Neuronal stem cell (in vitro differentiated cells): ENCODE measurements around the gene CBX4. TPM values are rescaled to one million over a fixed set of nuclear protein-coding genes. Genes with fewer than 3 reads are reported as not detected.
A peak's percentile ranks its signal among the peaks of the same experiment; 100 is the strongest.

Source experiments
- DNase-seq: peaks from one replicate; pipeline ENCODE4 v3.0.0-alpha.2; 2013; ENCODE audit warnings: low spot score
- H2AFZ ChIP-seq: one replicate; pipeline ENCODE4 v1.6.1; 2013; ENCODE audit warnings: mild to moderate bottlenecking, low read length, inconsistent platforms
- H2AK5ac ChIP-seq: 2 replicates; pipeline ENCODE4 v1.6.1; 2013; ENCODE audit warnings: low read depth, mild to moderate bottlenecking, inconsistent platforms, low read length, moderate library complexity, mixed read lengths
- H2BK120ac ChIP-seq: 2 replicates; pipeline ENCODE4 v1.6.1; 2013; ENCODE audit warnings: low read depth, mild to moderate bottlenecking, inconsistent platforms, low read length, moderate library complexity, mixed read lengths
- H2BK12ac ChIP-seq: one replicate; pipeline ENCODE4 v1.6.1; 2013; ENCODE audit warnings: low read length, inconsistent platforms
- H2BK15ac ChIP-seq: 2 replicates; pipeline ENCODE4 v1.6.1; 2013; ENCODE audit warnings: mild to moderate bottlenecking, low read length, inconsistent platforms, mixed read lengths
- H2BK5ac ChIP-seq: one replicate; pipeline ENCODE4 v1.6.1; 2013; ENCODE audit warnings: inconsistent platforms, mild to moderate bottlenecking, low read length, moderate library complexity
- H3K14ac ChIP-seq: one replicate; pipeline ENCODE4 v1.6.1; 2013; ENCODE audit warnings: low read length, inconsistent platforms
- H3K18ac ChIP-seq: 2 replicates; pipeline ENCODE4 v1.6.1; 2013; ENCODE audit warnings: low read length, inconsistent platforms
- H3K23ac ChIP-seq: 2 replicates; pipeline ENCODE4 v1.6.1; 2013; ENCODE audit warnings: low read depth, mild to moderate bottlenecking, mixed read lengths, low read length, inconsistent platforms; ENCODE audit not compliant: poor library complexity
- H3K27ac ChIP-seq: replicated peaks from 3 replicates; pipeline ENCODE4 v1.5.1; 2013; ENCODE audit warnings: low read length, inconsistent platforms
- H3K27me3 ChIP-seq, 3 experiments: 2 replicates each; pipeline ENCODE4 v1.6.1; 2013; ENCODE audit warnings: low read length in 3 of 3, mild to moderate bottlenecking in 2 of 3, inconsistent platforms in 1 of 3, low read depth in 1 of 3, mixed read lengths in 1 of 3, moderate library complexity in 1 of 3; ENCODE audit not compliant: control insufficient read depth in 3 of 3, insufficient read depth in 3 of 3
- H3K36me3 ChIP-seq, 2 donors: replicated peaks in 1 of 2; 2 replicates each; pipeline ENCODE4 v1.6.1; 2013; ENCODE audit warnings: low read length in 2 of 2; ENCODE audit not compliant: control insufficient read depth in 2 of 2, insufficient read depth in 2 of 2
- H3K4ac ChIP-seq: 2 replicates; pipeline ENCODE4 v1.6.1; 2013; ENCODE audit warnings: inconsistent platforms, mild to moderate bottlenecking, low read length, moderate library complexity
- H3K4me1 ChIP-seq, 2 donors: 1 replicate in 1 of 2; 2 replicates in 1 of 2; pipeline ENCODE4 v1.6.1; 2013; ENCODE audit warnings: low read length in 2 of 2, low read depth in 1 of 2; ENCODE audit not compliant: control insufficient read depth in 2 of 2, insufficient read depth in 1 of 2
- H3K4me2 ChIP-seq: one replicate; pipeline ENCODE4 v1.6.1; 2013; ENCODE audit warnings: mild to moderate bottlenecking, low read length, inconsistent platforms; ENCODE audit not compliant: insufficient read depth, poor library complexity, severe bottlenecking
- H3K4me3 ChIP-seq, 2 donors: 2 replicates each; pipeline ENCODE4 v1.5.1; 2013; ENCODE audit warnings: low read length in 2 of 2, mild to moderate bottlenecking in 2 of 2, inconsistent platforms in 1 of 2, moderate library complexity in 1 of 2
- H3K79me1 ChIP-seq: one replicate; pipeline ENCODE4 v1.6.1; 2013; ENCODE audit warnings: low read depth, mild to moderate bottlenecking, inconsistent platforms, low read length, moderate library complexity
- H3K9ac ChIP-seq: one replicate; pipeline ENCODE4 v1.6.1; 2013; ENCODE audit warnings: mild to moderate bottlenecking, low read depth, low read length, inconsistent platforms; ENCODE audit not compliant: poor library complexity
- H3K9me3 ChIP-seq, 2 donors: replicated peaks in 1 of 2; 2 replicates each; pipeline versions ENCODE3 to v1.6.1; 2013; ENCODE audit warnings: low read length in 2 of 2, mild to moderate bottlenecking in 2 of 2, inconsistent platforms in 1 of 2, low read depth in 1 of 2, mixed read lengths in 1 of 2, moderate library complexity in 1 of 2; ENCODE audit not compliant: control insufficient read depth in 2 of 2, insufficient read depth in 1 of 2
- H4K8ac ChIP-seq: one replicate; pipeline ENCODE4 v1.6.1; 2013; ENCODE audit warnings: low read depth, mild to moderate bottlenecking, inconsistent platforms, low read length, moderate library complexity
- H4K91ac ChIP-seq: one replicate; pipeline ENCODE4 v1.6.1; 2013; ENCODE audit warnings: low read length, low read depth, mild to moderate bottlenecking, inconsistent platforms; ENCODE audit not compliant: poor library complexity
- WGBS, 2 donors: extraction: QIAGEN DNeasy Blood & Tissue Kit; methylation state at CpG; one replicate each; pipeline ENCODE4 v1.1.7; 2013; ENCODE audit warnings: missing lambda C conversion rate in 2 of 2, mixed read lengths in 1 of 2; ENCODE audit not compliant: insufficient read length in 2 of 2, insufficient replicate concordance in 1 of 2; ENCODE audit errors: extremely low coverage in 2 of 2; 5-methylcytosine and 5-hydroxymethylcytosine counted together
- polyA plus RNA-seq, 2 experiments: library from polyadenylated mRNA; stranded (reverse); fragments of 200-250 nt; gene quantifications; one replicate each; pipeline ENCODE4 v1.2.3, GENCODE V29; 2013

The CBX4 gene
- polyA plus RNA-seq (2013, experiment 1 of 2): 10.0 TPM
- polyA plus RNA-seq (2013, experiment 2 of 2): 10.0 TPM

DNA sequence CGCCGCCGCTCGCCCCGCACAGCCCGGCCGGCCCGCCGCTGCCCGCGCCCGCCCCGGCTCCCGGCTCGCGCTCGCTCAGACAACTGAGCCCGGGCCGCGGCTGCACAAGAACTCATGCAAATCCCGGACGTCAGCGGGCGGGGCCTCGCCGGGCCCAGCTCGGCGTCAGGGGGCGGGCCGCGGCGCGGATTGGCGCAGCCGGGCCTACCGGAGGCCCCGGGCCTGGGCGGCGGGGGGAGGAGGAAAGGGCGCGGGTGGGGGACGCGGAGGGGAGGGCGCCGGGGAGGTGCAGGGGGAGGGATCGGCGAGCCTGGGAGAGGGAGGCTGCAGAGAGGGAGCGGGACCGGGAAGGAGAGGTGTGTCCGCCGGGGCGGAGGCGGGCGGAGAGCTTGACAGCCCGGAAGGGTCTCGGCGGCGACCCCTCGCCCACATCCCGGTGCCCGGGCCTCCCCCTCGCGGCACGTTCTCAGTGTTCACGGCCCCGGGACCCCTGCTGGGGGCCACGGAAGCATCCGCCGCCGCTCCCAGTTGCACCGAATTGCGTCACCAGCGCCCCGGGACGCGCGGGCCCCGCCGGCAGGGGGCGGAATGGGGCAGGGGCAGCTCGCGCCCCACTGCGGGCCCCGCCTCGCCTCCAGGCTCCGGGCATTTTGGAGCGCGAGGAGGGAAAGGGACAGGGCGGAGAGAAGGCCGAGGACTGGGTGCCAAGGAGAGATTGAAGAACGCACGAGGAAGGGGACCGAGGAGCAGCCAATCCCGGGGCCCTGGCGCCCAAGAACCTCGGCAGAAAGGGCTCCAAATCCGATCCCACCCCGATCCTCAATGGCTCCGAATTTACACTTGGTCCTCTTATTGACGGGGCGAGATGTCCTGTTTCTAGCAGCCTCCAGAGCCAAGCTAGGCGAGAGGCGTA lies at the start of gene CBX4:
CBX4 (minus strand) TSS at position 85 of the 913 bp plus-strand sequence. CDS start 189 bp downstream, outside the sequence.
- peak within 1 kb of the TSS; percentile 72 for H3K9ac ChIP-seq
- peak within 1 kb of the TSS; percentile 70 to 86 for H3K4me3 ChIP-seq
- peak within 1 kb of the TSS; percentile 88 for H3K27ac ChIP-seq
- peak within 1 kb of the TSS; percentile 98 for H2AK5ac ChIP-seq
- H2BK5ac ChIP-seq: peak within 1 kb of the TSS; percentile 90
- no peak within 1 kb of the TSS for H4K91ac ChIP-seq
- H2BK120ac ChIP-seq: peak within 1 kb of the TSS; percentile 61
- peaks cover 3% of the 10 kb centered on the region for H3K79me1 ChIP-seq
- H2BK15ac ChIP-seq: peak within 1 kb of the TSS; percentile 99
- H4K8ac ChIP-seq: no peak within 1 kb of the TSS
- H3K4me1 ChIP-seq: peaks cover 31 to 44% of the 10 kb centered on the region in 2 donors
- H3K9me3 ChIP-seq: peaks cover 0 to 3% of the 10 kb centered on the region in 2 donors
- H3K23ac ChIP-seq: peak within 1 kb of the TSS; percentile 85
- H3K18ac ChIP-seq: peak within 1 kb of the TSS; percentile 87
- no peak within 1 kb of the TSS for H3K4ac ChIP-seq
- H2AFZ ChIP-seq: peak within 1 kb of the TSS; percentile 89
- no CpG with 5 or more reads among the region's 103 CpGs for WGBS, 2 donors
- peak within 1 kb of the TSS; percentile 41 for H2BK12ac ChIP-seq
- peaks cover 41 to 80% (median 46%) of the 10 kb centered on the region in 3 experiments for H3K27me3 ChIP-seq
- peak; percentile 88 for DNase-seq
- H3K14ac ChIP-seq: peak within 1 kb of the TSS; percentile 75
- peaks cover 0 to 32% of the 10 kb centered on the region in 2 donors for H3K36me3 ChIP-seq
- peak within 1 kb of the TSS; percentile 95 for H3K4me2 ChIP-seq

GRCh38 chr17:79888009-79888540 lies 48.8 kb upstream of the CBX4 start:
- Histone ChIP-seq H2BK12ac (no peak overlapping the region), H3K36me3 (no peaks in the 10 kb centered on the region), H3K27me3 (peaks cover 0 to 26% (median 0%) of the 10 kb centered on the region in 3 experiments), H4K91ac (no peak overlapping the region), H2BK5ac (no peak overlapping the region), H4K8ac (no peak overlapping the region), H3K23ac (no peak overlapping the region), H2BK120ac (no peak overlapping the region), H3K79me1 (no peaks in the 10 kb centered on the region), H3K4me1 (peaks cover 0 to 2% of the 10 kb centered on the region in 2 donors), H3K27ac (no peak overlapping the region), H3K14ac (no peak overlapping the region), H2BK15ac (no peak overlapping the region), H3K4me2 (no peak overlapping the region), H3K4me3 (no peak overlapping the region), H3K4ac (no peak overlapping the region), H3K9ac (no peak overlapping the region), H3K9me3 (no peaks in the 10 kb centered on the region), H2AK5ac (no peak overlapping the region), H2AFZ (no peak overlapping the region), H3K18ac (no peak overlapping the region)
- no CpG with 5 or more reads among the region's 17 CpGs for WGBS, 2 donors
- no peak for DNase-seq

GRCh38 chr17:79887451-79887991 lies 48.3 kb upstream of the CBX4 start:
- Histone ChIP-seq H3K9ac (no peak overlapping the region), H4K8ac (no peak overlapping the region), H2BK5ac (no peak overlapping the region), H4K91ac (no peak overlapping the region), H2AFZ (no peak overlapping the region), H2BK12ac (no peak overlapping the region), H2BK15ac (no peak overlapping the region), H2AK5ac (no peak overlapping the region), H3K36me3 (no peaks in the 10 kb centered on the region), H2BK120ac (no peak overlapping the region), H3K14ac (peak overlapping the region; percentile 41), H3K18ac (no peak overlapping the region), H3K23ac (no peak overlapping the region), H3K79me1 (no peaks in the 10 kb centered on the region), H3K4me1 (peaks cover 0 to 2% of the 10 kb centered on the region in 2 donors), H3K9me3 (no peaks in the 10 kb centered on the region), H3K4me3 (no peak overlapping the region), H3K4ac (no peak overlapping the region), H3K27me3 (peaks cover 0 to 26% (median 0%) of the 10 kb centered on the region in 3 experiments), H3K27ac (no peak overlapping the region), H3K4me2 (no peak overlapping the region)
- no CpG with 5 or more reads among the region's 14 CpGs for WGBS, 2 donors
- no peak for DNase-seq

DNA sequence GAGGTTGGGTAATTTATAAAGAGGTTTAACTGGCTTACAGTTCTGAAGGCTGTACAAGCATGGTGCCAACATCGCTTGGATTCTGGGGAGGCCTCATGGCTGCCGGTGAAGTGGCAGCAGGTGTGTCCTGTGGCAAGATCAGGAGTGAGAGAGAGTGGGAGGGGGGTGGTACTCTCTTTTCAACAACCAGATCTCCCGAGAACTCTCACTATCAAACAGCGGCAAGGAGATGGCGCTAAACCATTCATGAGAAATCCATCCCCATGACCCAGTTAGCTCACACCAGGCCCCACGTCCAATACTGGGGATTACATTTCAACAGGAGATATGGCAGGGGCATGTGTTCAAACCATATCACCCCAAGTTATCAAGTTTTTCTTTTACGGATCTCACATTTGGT lies 44.0 kb upstream of the CBX4 start:
- no peak overlapping the region for H2BK120ac ChIP-seq
- no peak overlapping the region for H3K14ac ChIP-seq
- H3K79me1 ChIP-seq: no peaks in the 10 kb centered on the region
- WGBS, 2 donors: no CpG with 5 or more reads among the region's 7 CpGs
- no peak overlapping the region for H4K91ac ChIP-seq
- H2BK12ac ChIP-seq: no peak overlapping the region
- no peak overlapping the region for H2AFZ ChIP-seq
- no peaks in the 10 kb centered on the region for H3K4me1 ChIP-seq
- no peak overlapping the region for H2BK15ac ChIP-seq
- no peak overlapping the region for H3K4me3 ChIP-seq
- H3K9ac ChIP-seq: no peak overlapping the region
- H2BK5ac ChIP-seq: no peak overlapping the region
- no peak overlapping the region for H2AK5ac ChIP-seq
- H3K27ac ChIP-seq: no peak overlapping the region
- H3K23ac ChIP-seq: no peak overlapping the region
- H3K4me2 ChIP-seq: no peak overlapping the region
- no peak overlapping the region for H3K18ac ChIP-seq
- no peak overlapping the region for H4K8ac ChIP-seq
- H3K36me3 ChIP-seq: no peaks in the 10 kb centered on the region
- no peak for DNase-seq
- H3K9me3 ChIP-seq: no peaks in the 10 kb centered on the region
- peaks cover 0 to 17% (median 0%) of the 10 kb centered on the region in 3 experiments for H3K27me3 ChIP-seq
- no peak overlapping the region for H3K4ac ChIP-seq
